ENCODE measurements around the gene MRM2. TPM values are rescaled to one million over a fixed set of nuclear protein-coding genes. Genes with fewer than 3 reads are reported as not detected.
A peak's percentile ranks its signal among the peaks of the same experiment; 100 is the strongest.

MRM2 gene
- total RNA-seq, 1 experiment from 2014 or later: 38.9 TPM

DNA sequence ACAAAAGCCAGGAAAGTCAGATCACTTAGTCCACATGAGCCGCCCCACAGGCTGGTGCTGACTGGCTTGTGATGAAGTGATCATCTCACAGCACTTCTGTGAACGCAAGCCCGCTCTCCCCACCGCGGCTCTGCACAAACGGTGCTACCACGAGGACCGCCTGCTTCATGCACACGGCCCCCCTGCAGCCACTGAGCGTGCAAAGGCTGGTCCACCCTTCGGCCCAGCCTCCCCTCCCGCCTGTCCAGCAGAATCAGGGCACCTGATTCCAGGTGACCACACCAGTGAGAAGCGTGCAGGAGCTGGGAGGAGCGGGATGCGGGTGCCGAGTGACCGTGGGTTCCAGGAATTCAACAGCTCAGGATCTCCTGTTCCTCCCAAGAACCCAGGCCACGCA lies 41.4 kb downstream of the MRM2 start (continued):
- TF ChIP-seq, protein P1, sequence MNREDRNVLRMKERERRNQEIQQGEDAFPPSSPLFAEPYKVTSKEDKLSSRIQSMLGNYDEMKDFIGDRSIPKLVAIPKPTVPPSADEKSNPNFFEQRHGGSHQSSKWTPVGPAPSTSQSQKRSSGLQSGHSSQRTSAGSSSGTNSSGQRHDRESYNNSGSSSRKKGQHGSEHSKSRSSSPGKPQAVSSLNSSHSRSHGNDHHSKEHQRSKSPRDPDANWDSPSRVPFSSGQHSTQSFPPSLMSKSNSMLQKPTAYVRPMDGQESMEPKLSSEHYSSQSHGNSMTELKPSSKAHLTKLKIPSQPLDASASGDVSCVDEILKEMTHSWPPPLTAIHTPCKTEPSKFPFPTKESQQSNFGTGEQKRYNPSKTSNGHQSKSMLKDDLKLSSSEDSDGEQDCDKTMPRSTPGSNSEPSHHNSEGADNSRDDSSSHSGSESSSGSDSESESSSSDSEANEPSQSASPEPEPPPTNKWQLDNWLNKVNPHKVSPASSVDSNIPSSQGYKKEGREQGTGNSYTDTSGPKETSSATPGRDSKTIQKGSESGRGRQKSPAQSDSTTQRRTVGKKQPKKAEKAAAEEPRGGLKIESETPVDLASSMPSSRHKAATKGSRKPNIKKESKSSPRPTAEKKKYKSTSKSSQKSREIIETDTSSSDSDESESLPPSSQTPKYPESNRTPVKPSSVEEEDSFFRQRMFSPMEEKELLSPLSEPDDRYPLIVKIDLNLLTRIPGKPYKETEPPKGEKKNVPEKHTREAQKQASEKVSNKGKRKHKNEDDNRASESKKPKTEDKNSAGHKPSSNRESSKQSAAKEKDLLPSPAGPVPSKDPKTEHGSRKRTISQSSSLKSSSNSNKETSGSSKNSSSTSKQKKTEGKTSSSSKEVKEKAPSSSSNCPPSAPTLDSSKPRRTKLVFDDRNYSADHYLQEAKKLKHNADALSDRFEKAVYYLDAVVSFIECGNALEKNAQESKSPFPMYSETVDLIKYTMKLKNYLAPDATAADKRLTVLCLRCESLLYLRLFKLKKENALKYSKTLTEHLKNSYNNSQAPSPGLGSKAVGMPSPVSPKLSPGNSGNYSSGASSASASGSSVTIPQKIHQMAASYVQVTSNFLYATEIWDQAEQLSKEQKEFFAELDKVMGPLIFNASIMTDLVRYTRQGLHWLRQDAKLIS (CRISPR knock-in tag; IDR thresholded peaks at IDR 0.05; ENCODE audit: borderline replicate concordance): no peak
- TF ChIP-seq ESRRA (CRISPR knock-in tag; IDR thresholded peaks at IDR 0.05; ENCODE audit: borderline replicate concordance) (no peak), TP53 (CRISPR knock-in tag; IDR thresholded peaks at IDR 0.05) (no peak), NR3C1 (CRISPR knock-in tag; conservative IDR thresholded peaks at IDR 0.05; ENCODE audit: low read depth) (no peak), JUN (CRISPR knock-in tag; IDR thresholded peaks at IDR 0.05) (no peak), CDX4 (CRISPR knock-in tag; IDR thresholded peaks at IDR 0.05; ENCODE audit: borderline replicate concordance) (no peak)
- TF ChIP-seq, protein P2, sequence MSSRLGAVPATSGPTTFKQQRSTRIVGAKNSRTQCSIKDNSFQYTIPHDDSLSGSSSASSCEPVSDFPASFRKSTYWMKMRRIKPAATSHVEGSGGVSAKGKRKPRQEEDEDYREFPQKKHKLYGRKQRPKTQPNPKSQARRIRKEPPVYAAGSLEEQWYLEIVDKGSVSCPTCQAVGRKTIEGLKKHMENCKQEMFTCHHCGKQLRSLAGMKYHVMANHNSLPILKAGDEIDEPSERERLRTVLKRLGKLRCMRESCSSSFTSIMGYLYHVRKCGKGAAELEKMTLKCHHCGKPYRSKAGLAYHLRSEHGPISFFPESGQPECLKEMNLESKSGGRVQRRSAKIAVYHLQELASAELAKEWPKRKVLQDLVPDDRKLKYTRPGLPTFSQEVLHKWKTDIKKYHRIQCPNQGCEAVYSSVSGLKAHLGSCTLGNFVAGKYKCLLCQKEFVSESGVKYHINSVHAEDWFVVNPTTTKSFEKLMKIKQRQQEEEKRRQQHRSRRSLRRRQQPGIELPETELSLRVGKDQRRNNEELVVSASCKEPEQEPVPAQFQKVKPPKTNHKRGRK (CRISPR knock-in tag; IDR thresholded peaks at IDR 0.05; ENCODE audit: borderline replicate concordance): no peak

DNA sequence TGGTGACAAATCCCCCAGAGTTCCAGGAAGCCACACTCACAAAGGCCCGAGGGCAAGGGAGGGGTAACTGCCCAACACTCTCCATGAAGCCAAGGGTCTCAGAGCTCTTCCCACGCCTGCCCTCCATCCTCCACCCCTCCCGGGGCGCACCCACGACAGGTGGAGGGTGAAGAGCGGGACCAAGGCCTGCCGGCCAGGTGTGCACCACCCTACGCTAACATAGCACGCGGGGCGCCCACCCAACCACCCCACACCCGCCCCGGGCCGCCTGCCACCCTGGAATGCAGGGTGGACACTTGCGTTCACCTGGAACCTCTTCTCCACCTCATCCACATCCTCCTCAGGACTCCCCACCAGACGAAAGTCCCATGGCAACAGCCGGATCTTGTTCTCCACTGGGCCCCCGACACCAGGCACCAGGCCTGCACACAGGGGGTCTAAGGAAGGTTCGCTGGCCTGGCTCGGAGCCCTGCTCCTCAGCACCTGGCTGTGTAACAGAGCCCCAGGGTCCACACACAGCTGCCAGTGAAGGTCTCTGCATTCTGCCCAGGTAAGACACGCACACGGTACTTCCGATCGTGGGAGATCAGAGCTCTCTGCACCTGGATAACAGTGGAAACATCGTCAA lies 41.9 kb downstream of the MRM2 start:
- Mint-ChIP-seq H3K4me1 (no peaks in the 10 kb centered on the region), H3K4me3 (no peak overlapping the region), H3K27ac (peak overlapping the region; percentile 31; the same call in 1 of the 2 replicates), H3K27me3 (ENCODE audit: low read depth) (no peaks in the 10 kb centered on the region), H3K36me3 (peaks cover 36% of the 10 kb centered on the region), H3K9me3 (peaks cover 14% of the 10 kb centered on the region; the same call in 1 of the 2 replicates)
- no peak for TF ChIP-seq ZBTB21 (CRISPR knock-in tag; IDR thresholded peaks at IDR 0.05; ENCODE audit: borderline replicate concordance)
- TF ChIP-seq, protein P3, sequence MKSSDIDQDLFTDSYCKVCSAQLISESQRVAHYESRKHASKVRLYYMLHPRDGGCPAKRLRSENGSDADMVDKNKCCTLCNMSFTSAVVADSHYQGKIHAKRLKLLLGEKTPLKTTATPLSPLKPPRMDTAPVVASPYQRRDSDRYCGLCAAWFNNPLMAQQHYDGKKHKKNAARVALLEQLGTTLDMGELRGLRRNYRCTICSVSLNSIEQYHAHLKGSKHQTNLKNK (CRISPR knock-in tag; IDR thresholded peaks at IDR 0.05): no peak
- TF ChIP-seq PRRX2 (CRISPR knock-in tag; IDR thresholded peaks at IDR 0.05): no peak
- TF ChIP-seq ETV6 (CRISPR knock-in tag; IDR thresholded peaks at IDR 0.05): no peak
- TF ChIP-seq CBFB (CRISPR knock-in tag; IDR thresholded peaks at IDR 0.05; ENCODE audit: low read depth): no peak
- no peak for TF ChIP-seq FOXJ3 (CRISPR knock-in tag; IDR thresholded peaks at IDR 0.05; ENCODE audit: borderline replicate concordance)
- CTCF ChIA-PET: interaction anchor here (1.4 kb wide), 1 partner anchor 9 kb away, joined by 7 read pairs; no protein-coding TSS in a partner anchor
- no peak for DNase-seq (ENCODE audit: low spot score)
- POLR2A ChIA-PET: no interaction called here
- no peak for ATAC-seq

- ATAC-seq (no peak), DNase-seq (ENCODE audit: low spot score) (no peak)
- Mint-ChIP-seq H3K4me3 (no peak overlapping the region), H3K4me1 (no peaks in the 10 kb centered on the region), H3K27me3 (ENCODE audit: low read depth) (no peaks in the 10 kb centered on the region), H3K27ac (no peak overlapping the region), H3K36me3 (peaks cover 37% of the 10 kb centered on the region), H3K9me3 (peaks cover 14% of the 10 kb centered on the region; the same call in 1 of the 2 replicates)
- CTCF ChIA-PET: no interaction called here
- no peak for TF ChIP-seq PREB (CRISPR knock-in tag; IDR thresholded peaks at IDR 0.05; ENCODE audit: borderline replicate concordance)
- TF ChIP-seq AR (CRISPR knock-in tag; IDR thresholded peaks at IDR 0.05): no peak
- TF ChIP-seq JUN (CRISPR knock-in tag; IDR thresholded peaks at IDR 0.05): no peak
- no peak for TF ChIP-seq GTF2I (CRISPR knock-in tag; conservative IDR thresholded peaks at IDR 0.05)
- TF ChIP-seq ZNF281 (CRISPR knock-in tag; IDR thresholded peaks at IDR 0.05): no peak
- POLR2A ChIA-PET: no interaction called here
Measured at GRCh38 chr7:2199528-2199927, 42.5 kb downstream of the MRM2 start.

All from WTC11 (cell line).